ENCODE measurements around the gene BACH1. TPM values are rescaled to one million over a fixed set of nuclear protein-coding genes. Genes with fewer than 3 reads are reported as not detected.

Gene BACH1
- total and polyA plus RNA-seq, 2 of the 8 experiments (the other 6 are each of a cell fraction or from before 2014, with no cell fraction given): 6.9 to 50.7 TPM

- TF ChIP-seq USF2 (IDR thresholded peaks at IDR 0.05; ENCODE audit: low read length) (no peak), GABPA (IDR thresholded peaks at IDR 0.05; ENCODE audit: borderline replicate concordance, insufficient read depth, low read length) (no peak), HDAC2 (IDR thresholded peaks at IDR 0.05; ENCODE audit: borderline replicate concordance in 1 of 2, low read depth in 2 of 2, low read length in 2 of 2) (no peak), ASH2L (IDR thresholded peaks at IDR 0.05; ENCODE audit: low read length) (no peak), TAF7 (optimal IDR thresholded peaks at IDR 0.05; ENCODE audit: borderline replicate concordance, low read depth, low read length) (no peak), CHD2 (IDR thresholded peaks at IDR 0.05; ENCODE audit: low read length) (no peak), CTCF (IDR thresholded peaks at IDR 0.05; ENCODE audit: control extremely low read depth in 1 of 3, insufficient read depth in 1 of 3, low read depth in 1 of 3, low read length in 3 of 3) (no peak), TCF12 (IDR thresholded peaks at IDR 0.05; ENCODE audit: low read depth, low read length) (no peak), MAX (IDR thresholded peaks at IDR 0.05) (no peak)
These were observed 17.5 kb downstream of the BACH1 start (continued) for GRCh38 chr21:29316029-29316742.

Measured in H1 (cell line).